HG02981 (cell line): ENCODE data around the gene KCTD18.
A peak's percentile ranks its signal among the peaks of the same experiment; 100 is the strongest.

Experiments
- ATAC-seq: cut with Tn5 transposase; IDR thresholded peaks from one replicate; pipeline ENCODE4 v1.9.1; 2021; ENCODE audit warnings: mild to moderate bottlenecking, moderate library complexity; ENCODE audit not compliant: unreplicated experiment

KCTD18 gene

GRCh38 chr2:200488169-200488568 is 21.7 kb downstream of the KCTD18 start:
- ATAC-seq = no peak

- no peak for ATAC-seq
These were observed 23.3 kb downstream of the KCTD18 start for GRCh38 chr2:200486529-200486928.

- ATAC-seq = no peak
These were observed 24.9 kb downstream of the KCTD18 start for GRCh38 chr2:200484934-200485333.

GRCh38 chr2:200483729-200484198 is 26.1 kb downstream of the KCTD18 start:
- ATAC-seq = peak; percentile 53

GRCh38 chr2:200482194-200482593 is 27.7 kb downstream of the KCTD18 start:
- peak; percentile 66 for ATAC-seq

- ATAC-seq = no peak
These were observed 30.1 kb downstream of the KCTD18 start for GRCh38 chr2:200479692-200480265.

GRCh38 chr2:200477667-200478131 is 32.2 kb downstream of the KCTD18 start:
- no peak for ATAC-seq

- no peak for ATAC-seq
These were observed 33.0 kb downstream of the KCTD18 start for GRCh38 chr2:200476836-200477235.

GRCh38 chr2:200475795-200476194 is 34.1 kb downstream of the KCTD18 start:
- ATAC-seq = no peak

- ATAC-seq = no peak
These were observed 36.9 kb downstream of the KCTD18 start for GRCh38 chr2:200472853-200473464.

GRCh38 chr2:200471928-200472645 is 37.8 kb downstream of the KCTD18 start:
- peak; percentile 8 for ATAC-seq

GRCh38 chr2:200471324-200471848 is 38.5 kb downstream of the KCTD18 start:
- peak; percentile 81 for ATAC-seq

GRCh38 chr2:200470230-200470629 is 39.6 kb downstream of the KCTD18 start:
- no peak for ATAC-seq

GRCh38 chr2:200469708-200470211 is 40.1 kb downstream of the KCTD18 start:
- no peak for ATAC-seq

- peak; percentile 23 for ATAC-seq
These were observed 41.8 kb downstream of the KCTD18 start for GRCh38 chr2:200467806-200468681.

GRCh38 chr2:200466425-200467418 is 43.1 kb downstream of the KCTD18 start:
- ATAC-seq = no peak

GRCh38 chr2:200463452-200463851 is 46.4 kb downstream of the KCTD18 start:
- ATAC-seq = no peak

- ATAC-seq = no peak
These were observed 47.8 kb downstream of the KCTD18 start for GRCh38 chr2:200461846-200462710.
